Lower lobe of right lung (tissue), 2 donors: ENCODE measurements around the gene DPYSL4. TPM values are rescaled to one million over a fixed set of nuclear protein-coding genes. Genes with fewer than 3 reads are reported as not detected.

Experiments
- ATAC-seq, 2 donors: fragments of 200-7000 bp; cut with Tn5 transposase; one replicate each; pipeline ENCODE4 v1.9.1; 2020 to 2022; ENCODE audit warnings: mild to moderate bottlenecking in 2 of 2, moderate library complexity in 2 of 2
- DNase-seq: peaks from one replicate; pipeline ENCODE4 v3.0.0-alpha.2; 2020
- H3K27ac ChIP-seq: fragments of 200-600 bp; one replicate; pipeline ENCODE4 v1.8.0; 2022
- H3K27me3 ChIP-seq: fragments of 200-600 bp; one replicate; pipeline ENCODE4 v1.8.0; 2022; ENCODE audit warnings: low read depth
- H3K36me3 ChIP-seq: fragments of 200-600 bp; one replicate; pipeline ENCODE4 v1.8.0; 2022; ENCODE audit warnings: mild to moderate bottlenecking
- H3K4me1 ChIP-seq: fragments of 200-600 bp; one replicate; pipeline ENCODE4 v1.8.0; 2022
- H3K4me3 ChIP-seq: fragments of 200-600 bp; one replicate; pipeline ENCODE4 v1.8.0; 2022; ENCODE audit warnings: mild to moderate bottlenecking
- H3K9me3 ChIP-seq: fragments of 200-600 bp; one replicate; pipeline ENCODE4 v1.8.0; 2022
- intact Hi-C: fragments of 100-400 bp; cut with DNase I; formaldehyde crosslinking; loops from one replicate; pipeline ENCODE4 v1.11.0; 2022
- total RNA-seq: library from RNA; stranded (reverse); fragmentation: NEBNext Ultra II Directional; extraction: Animal tissue kit (Norgen Biotek cat#: 25700); gene quantifications from one replicate; pipeline ENCODE4 v1.2.1, GENCODE V29; 2021
- TF ChIP-seq, protein P1 (sequence below): fragments of 200-600 bp; IDR thresholded peaks from one replicate; pipeline ENCODE4 v1.8.0; 2022; ENCODE audit warnings: antibody characterized with exemption, mild to moderate bottlenecking
- donor health status: DM: no; HTN: yes; CAD: no; lungs with severe emphysema.

Gene DPYSL4
- total RNA-seq, 1 donor from 2014 or later, result 2.1 TPM

DNA sequence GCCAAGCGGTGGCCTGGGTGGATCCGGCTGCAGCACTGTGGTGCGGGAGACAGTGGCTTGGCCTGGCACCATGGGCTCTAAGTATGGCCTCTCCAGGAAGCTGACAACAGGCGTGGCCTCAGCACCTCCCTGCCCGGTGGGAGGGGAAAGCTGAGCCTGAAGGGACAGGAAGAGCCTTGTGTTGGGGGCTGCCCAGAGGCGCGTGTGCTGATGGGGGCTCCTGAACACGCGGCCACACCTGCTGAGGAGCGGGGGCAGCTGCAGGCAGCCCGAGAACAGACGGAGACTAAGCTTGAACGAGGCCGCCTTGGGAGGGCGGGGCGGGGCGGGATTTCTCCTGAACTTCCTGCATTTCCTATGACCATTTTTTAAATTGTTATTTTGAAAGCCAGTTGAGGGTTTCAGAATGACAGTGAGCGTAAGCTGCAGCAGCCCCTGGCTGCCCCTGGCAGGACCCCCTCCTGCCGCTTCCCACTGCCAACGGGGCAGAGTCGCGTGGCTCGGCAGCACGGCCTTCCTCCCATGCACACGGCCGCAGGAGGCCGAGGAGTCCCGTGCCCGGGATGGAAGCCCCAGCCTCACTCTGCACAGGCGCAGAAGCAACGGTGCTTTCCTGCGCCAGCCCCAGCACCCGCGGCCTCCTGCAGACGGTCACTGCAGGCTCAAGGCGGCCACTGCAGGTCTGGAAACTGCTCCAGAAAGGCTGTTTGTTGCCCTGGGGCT is 43.2 kb downstream of the DPYSL4 start:
- H3K4me3 ChIP-seq, result peak overlapping the region; percentile 53
- TF ChIP-seq, protein P1, sequence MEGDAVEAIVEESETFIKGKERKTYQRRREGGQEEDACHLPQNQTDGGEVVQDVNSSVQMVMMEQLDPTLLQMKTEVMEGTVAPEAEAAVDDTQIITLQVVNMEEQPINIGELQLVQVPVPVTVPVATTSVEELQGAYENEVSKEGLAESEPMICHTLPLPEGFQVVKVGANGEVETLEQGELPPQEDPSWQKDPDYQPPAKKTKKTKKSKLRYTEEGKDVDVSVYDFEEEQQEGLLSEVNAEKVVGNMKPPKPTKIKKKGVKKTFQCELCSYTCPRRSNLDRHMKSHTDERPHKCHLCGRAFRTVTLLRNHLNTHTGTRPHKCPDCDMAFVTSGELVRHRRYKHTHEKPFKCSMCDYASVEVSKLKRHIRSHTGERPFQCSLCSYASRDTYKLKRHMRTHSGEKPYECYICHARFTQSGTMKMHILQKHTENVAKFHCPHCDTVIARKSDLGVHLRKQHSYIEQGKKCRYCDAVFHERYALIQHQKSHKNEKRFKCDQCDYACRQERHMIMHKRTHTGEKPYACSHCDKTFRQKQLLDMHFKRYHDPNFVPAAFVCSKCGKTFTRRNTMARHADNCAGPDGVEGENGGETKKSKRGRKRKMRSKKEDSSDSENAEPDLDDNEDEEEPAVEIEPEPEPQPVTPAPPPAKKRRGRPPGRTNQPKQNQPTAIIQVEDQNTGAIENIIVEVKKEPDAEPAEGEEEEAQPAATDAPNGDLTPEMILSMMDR, result no peak
- peak overlapping the region; percentile 73 for H3K27ac ChIP-seq
- H3K27me3 ChIP-seq, result no peaks in the 10 kb centered on the region
- DNase-seq (peak; percentile 67), ATAC-seq (peak; percentile 44 to 57)
- intact Hi-C loops, result loop anchor here (10.0 kb wide), 1 partner anchor 115 kb away; no protein-coding TSS in a partner anchor
- no peaks in the 10 kb centered on the region for H3K9me3 ChIP-seq
- no peaks in the 10 kb centered on the region for H3K36me3 ChIP-seq
- H3K4me1 ChIP-seq, result peaks cover 14% of the 10 kb centered on the region

DNA sequence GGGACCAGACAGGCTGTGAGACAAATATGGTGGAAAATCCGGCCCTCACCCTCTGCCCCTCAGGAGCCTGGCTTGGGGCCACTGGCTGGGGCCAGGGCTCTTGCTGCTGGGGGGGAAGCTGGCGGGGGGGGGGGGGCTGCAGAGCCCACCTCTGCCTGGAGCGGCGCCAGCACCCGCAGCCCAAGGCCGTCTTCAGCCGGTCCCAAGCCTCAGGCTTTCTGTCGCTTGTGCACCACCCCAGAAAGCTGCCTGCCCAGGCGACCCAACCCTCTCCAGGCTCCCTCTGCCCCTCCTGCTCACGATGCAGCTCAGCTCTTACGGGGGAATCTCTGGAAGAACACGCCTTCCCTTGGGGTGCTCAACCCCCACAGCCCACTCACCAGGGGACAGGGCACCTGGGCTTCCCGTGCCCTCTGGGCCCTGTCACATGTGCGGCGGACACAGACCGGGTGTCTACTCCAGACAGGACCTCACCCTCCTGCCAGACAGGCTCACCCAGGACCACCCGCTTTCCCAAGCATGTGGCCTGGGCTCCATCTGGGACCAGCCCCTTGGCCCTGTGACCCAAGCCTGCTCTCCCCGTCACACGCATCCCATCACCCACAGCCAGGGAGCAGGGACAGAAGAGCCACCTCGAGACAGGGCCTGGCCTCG is 43.9 kb downstream of the DPYSL4 start:
- no peak for ATAC-seq
- Histone ChIP-seq H3K36me3 (no peaks in the 10 kb centered on the region), H3K27ac (peak overlapping the region; percentile 73), H3K4me1 (peaks cover 14% of the 10 kb centered on the region), H3K9me3 (no peaks in the 10 kb centered on the region), H3K4me3 (peak overlapping the region; percentile 53), H3K27me3 (no peaks in the 10 kb centered on the region)
- intact Hi-C loops, result no loop called here
- DNase-seq, result no peak
- TF ChIP-seq, protein P1, result no peak

DNA sequence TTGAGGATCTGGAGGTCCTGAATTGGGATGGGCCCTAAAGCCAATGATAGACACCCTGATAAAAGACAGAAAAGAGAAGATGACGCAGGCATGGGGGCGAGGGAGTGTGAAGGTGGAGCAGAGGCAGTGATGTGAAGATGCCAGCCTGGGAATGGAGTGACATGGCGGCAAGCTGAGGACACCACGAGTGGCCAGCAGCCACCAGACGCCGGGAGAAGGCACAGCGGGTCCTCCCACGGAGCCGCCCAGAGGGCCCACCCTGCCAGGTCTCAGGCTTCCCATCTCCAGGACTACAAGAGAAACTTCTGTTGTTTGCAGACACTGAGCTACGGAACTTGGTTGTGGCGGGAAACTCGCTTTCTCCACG is 44.9 kb downstream of the DPYSL4 start:
- TF ChIP-seq, protein P1, result no peak
- H3K27me3 ChIP-seq, result no peaks in the 10 kb centered on the region
- H3K4me3 ChIP-seq, result no peak overlapping the region
- intact Hi-C loops, result no loop called here
- H3K27ac ChIP-seq, result no peak overlapping the region
- ATAC-seq (no peak), DNase-seq (no peak)
- peaks cover 14% of the 10 kb centered on the region for H3K4me1 ChIP-seq
- H3K36me3 ChIP-seq, result no peaks in the 10 kb centered on the region
- no peaks in the 10 kb centered on the region for H3K9me3 ChIP-seq

DNA sequence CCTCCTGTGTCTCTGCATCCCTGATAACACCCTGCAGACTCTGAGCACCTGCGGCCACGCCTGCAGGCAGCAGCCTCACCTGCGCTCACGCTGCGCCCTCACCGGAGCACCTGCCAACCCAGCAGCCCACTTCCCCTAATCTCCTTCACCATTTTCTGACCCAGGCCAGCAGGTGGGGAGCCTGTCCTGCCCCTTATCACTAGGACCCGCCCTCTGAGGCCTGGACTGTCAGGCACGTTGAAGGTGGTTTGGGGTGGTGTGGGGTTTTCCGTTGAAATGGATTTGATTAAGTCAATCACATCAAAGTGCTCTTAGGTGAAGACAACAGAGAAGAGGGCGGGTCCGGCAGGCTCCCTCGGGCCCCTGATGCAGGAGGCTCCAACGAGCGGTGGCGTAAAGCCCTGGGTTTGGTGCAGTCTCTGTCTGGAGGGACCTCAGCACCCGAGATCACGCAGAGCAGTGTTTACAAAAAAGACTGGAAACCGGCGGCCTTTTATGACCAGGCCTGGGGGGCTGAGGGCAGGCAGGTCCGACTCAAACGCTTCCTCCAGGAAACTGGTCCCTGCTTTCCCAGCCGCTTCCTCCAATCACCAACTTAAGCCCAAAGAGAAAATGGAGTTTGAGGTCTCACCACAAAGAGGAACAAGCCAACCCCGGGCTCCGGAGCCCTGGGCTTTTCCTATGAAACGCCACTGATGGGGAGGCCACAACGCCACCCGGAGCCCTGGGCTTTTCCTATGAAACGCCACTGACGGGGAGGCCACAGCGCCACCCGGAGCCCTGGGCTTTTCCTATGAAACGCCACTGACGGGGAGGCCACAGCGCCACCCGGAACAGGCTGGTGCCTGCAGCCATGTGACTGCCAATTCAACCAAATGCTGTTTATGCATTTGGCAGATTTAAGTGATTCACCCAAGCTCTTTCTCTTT is 45.5 kb downstream of the DPYSL4 start:
- Histone ChIP-seq H3K27ac (no peak overlapping the region), H3K36me3 (no peaks in the 10 kb centered on the region), H3K27me3 (no peaks in the 10 kb centered on the region), H3K9me3 (no peaks in the 10 kb centered on the region), H3K4me1 (peaks cover 14% of the 10 kb centered on the region), H3K4me3 (no peak overlapping the region)
- intact Hi-C loops, result no loop called here
- ATAC-seq, result peak; percentile 16 to 35
- DNase-seq, result peak; percentile 77
- TF ChIP-seq, protein P1, result peak; percentile 7

DNA sequence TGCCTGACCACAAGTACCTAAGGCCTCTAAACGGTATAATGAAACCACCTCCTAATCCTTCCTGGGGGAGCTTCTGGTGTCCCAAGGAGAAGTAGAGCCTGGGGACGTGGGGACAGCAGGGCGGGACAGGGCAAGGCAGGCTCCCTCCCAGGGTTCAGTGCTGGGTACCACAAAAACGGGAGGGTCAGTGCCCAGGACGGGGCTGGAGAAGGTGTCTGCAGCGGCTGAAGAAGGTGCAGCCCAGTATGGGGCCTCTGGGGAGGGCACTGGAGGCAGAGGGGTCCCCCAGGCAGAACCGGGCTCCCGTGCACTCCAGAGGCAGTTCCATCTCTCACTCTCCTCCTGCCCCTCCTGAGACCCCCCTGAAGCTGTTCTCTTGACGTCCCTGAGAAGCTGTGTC is 46.2 kb downstream of the DPYSL4 start:
- Histone ChIP-seq H3K27me3 (no peaks in the 10 kb centered on the region), H3K4me1 (peaks cover 14% of the 10 kb centered on the region), H3K4me3 (no peak overlapping the region), H3K36me3 (no peaks in the 10 kb centered on the region), H3K9me3 (no peaks in the 10 kb centered on the region), H3K27ac (no peak overlapping the region)
- DNase-seq, result no peak
- TF ChIP-seq, protein P1, result no peak
- ATAC-seq, result no peak
- intact Hi-C loops, result no loop called here
